HCT116 (cell line): ENCODE results near the gene LOXL1. TPM values are rescaled to one million over a fixed set of nuclear protein-coding genes. Genes with fewer than 3 reads are reported as not detected.

Experiments used
- ATAC-seq: fragments of 200-7000 bp; cut with Tn5 transposase; 2 replicates; pipeline ENCODE4 v1.9.1; 2020; ENCODE audit warnings: mild to moderate bottlenecking, moderate library complexity
- BruUV-seq: library from RNA; stranded (reverse); fragments of 400-500 nt; replicated peaks from 2 replicates; lab custom pipeline; 2021; lab: Mats Ljungman, UMichigan
- CTCF ChIA-PET: fragments of 300-600 bp; sonication (Branson Sonifier 250); formaldehyde crosslinking; loops from one replicate; lab custom pipeline; 2021; ENCODE audit warnings: antibody characterized with exemption; lab: Charles Lee
- POLR2A ChIA-PET: fragments of 300-600, 350-600 bp; sonication (Branson Sonifier 250); formaldehyde crosslinking; loops from one replicate; lab custom pipeline; 2021; ENCODE audit warnings: antibody characterized with exemption; lab: Charles Lee
- RAD21 ChIA-PET, 2 experiments: fragments of 300-600 bp; sonication (Branson Sonifier 250); formaldehyde crosslinking; loops; one replicate each; lab custom pipeline; 2023; ENCODE audit warnings: low total read pairs in 2 of 2; ENCODE audit not compliant: uncharacterized antibody in 2 of 2, unreplicated experiment in 2 of 2, low non-redundant PET in 1 of 2; lab: Charles Lee
- DNase-seq: peaks from one replicate; pipeline ENCODE4 v3.0.0-alpha.2; 2010; ENCODE audit warnings: low read depth, low spot score
- H2AFZ ChIP-seq: fragments of 200-600 bp; shearing (Covaris generic), sonication (generic); 2 replicates; pipeline ENCODE4 v1.6.1; 2017; ENCODE audit warnings: low read depth, mixed run types, mixed read lengths, antibody characterized with exemption, low read length; ENCODE audit not compliant: poor library complexity, severe bottlenecking
- H3K27ac ChIP-seq: 2 replicates; pipeline ENCODE4 v1.5.1; 2012; ENCODE audit warnings: low read depth, low read length
- H3K27me3 ChIP-seq: fragments of 200-600 bp; sonication (generic); 2 replicates; pipeline ENCODE4 v1.6.1; 2016; ENCODE audit warnings: mixed run types, low read length, mixed read lengths; ENCODE audit not compliant: insufficient read depth
- H3K36me3 ChIP-seq, 2 experiments: fragments of 200-500 bp in 1 of 2; fragments of 200-600 bp in 1 of 2; sonication (Bioruptor generic) in 1 of 2; sonication (generic) in 1 of 2; 2 replicates each; pipeline versions ENCODE4 v1.5.1 to v1.6.1; 2014 to 2016; ENCODE audit warnings: low read length in 2 of 2, inconsistent platforms in 1 of 2, mixed read lengths in 1 of 2, mixed run types in 1 of 2; ENCODE audit not compliant: insufficient read depth in 2 of 2, control insufficient read depth in 1 of 2
- H3K4me1 ChIP-seq, 2 experiments: fragments of 200-600 bp in 1 of 2; sonication (generic) in 1 of 2; 2 replicates each; pipeline versions ENCODE4 v1.5.1 to v1.6.1; 2012 to 2017; ENCODE audit warnings: low read length in 2 of 2, inconsistent platforms in 1 of 2, mild to moderate bottlenecking in 1 of 2, mixed read lengths in 1 of 2, mixed run types in 1 of 2, moderate library complexity in 1 of 2; ENCODE audit not compliant: insufficient read depth in 2 of 2, control insufficient read depth in 1 of 2
- H3K4me2 ChIP-seq: fragments of 200-600 bp; sonication (generic); 2 replicates; pipeline ENCODE4 v1.6.1; 2017; ENCODE audit warnings: mixed run types, low read length, mixed read lengths
- H3K4me3 ChIP-seq, 2 experiments: fragments of 200-600 bp in 1 of 2; sonication (generic) in 1 of 2; replicated peaks in 1 of 2; 2 replicates each; pipeline ENCODE4 v1.5.1; 2011 to 2016; ENCODE audit warnings: low read length in 2 of 2, control low read depth in 1 of 2, low read depth in 1 of 2, mild to moderate bottlenecking in 1 of 2, mixed read lengths in 1 of 2, mixed run types in 1 of 2
- H3K79me2 ChIP-seq: fragments of 200-600 bp; sonication (generic); 2 replicates; pipeline ENCODE4 v1.6.1; 2017; ENCODE audit warnings: mild to moderate bottlenecking, mixed run types, low read length, moderate library complexity, mixed read lengths; ENCODE audit not compliant: insufficient read depth
- H3K9ac ChIP-seq: fragments of 200-600 bp; sonication (generic); 2 replicates; pipeline ENCODE4 v1.6.1; 2016; ENCODE audit warnings: low read length, mixed read lengths
- H3K9me2 ChIP-seq: fragments of 200-600 bp; sonication (generic), shearing (Covaris generic); 2 replicates; pipeline ENCODE4 v1.6.1; 2017; ENCODE audit warnings: mixed run types, mild to moderate bottlenecking, moderate library complexity; ENCODE audit not compliant: insufficient read depth
- H3K9me3 ChIP-seq, 2 experiments: fragments of 200-500 bp in 1 of 2; fragments of 200-600 bp in 1 of 2; sonication (Bioruptor generic) in 1 of 2; sonication (generic) in 1 of 2; 2 replicates each; pipeline ENCODE4 v1.6.1; 2014 to 2017; ENCODE audit warnings: low read length in 2 of 2, mixed read lengths in 2 of 2, inconsistent platforms in 1 of 2, low read depth in 1 of 2, mild to moderate bottlenecking in 1 of 2, mixed run types in 1 of 2, moderate library complexity in 1 of 2; ENCODE audit not compliant: control insufficient read depth in 1 of 2, insufficient read depth in 1 of 2
- H4K20me1 ChIP-seq: fragments of 200-600 bp; sonication (generic), shearing (Covaris generic); 2 replicates; pipeline ENCODE4 v1.6.1; 2017; ENCODE audit warnings: mixed run types, mild to moderate bottlenecking, moderate library complexity; ENCODE audit not compliant: insufficient read depth
- CBX3 ChIP-seq: IDR thresholded peaks from 2 replicates; pipeline ENCODE4 v1.6.1; 2012; ENCODE audit warnings: low read depth
- CEBPB ChIP-seq: IDR thresholded peaks from 2 replicates; pipeline ENCODE4 v1.6.1; 2012; ENCODE audit warnings: low read depth
- ELF1 ChIP-seq: IDR thresholded peaks from 2 replicates; pipeline ENCODE4 v1.6.1; 2012; ENCODE audit warnings: low read depth, borderline replicate concordance
- EZH2 ChIP-seq: fragments of 200-600 bp; sonication (generic); IDR thresholded peaks from 2 replicates; pipeline ENCODE4 v1.6.1; 2017; ENCODE audit warnings: antibody characterized with exemption, mixed run types
- EZH2phosphoT487 ChIP-seq: fragments of 200-600 bp; IDR thresholded peaks from 2 replicates; pipeline ENCODE4 v1.6.1; 2018; ENCODE audit warnings: antibody characterized with exemption, borderline replicate concordance
- JUND ChIP-seq: IDR thresholded peaks from 2 replicates; pipeline ENCODE4 v1.6.1; 2012
- POLR2A ChIP-seq: IDR thresholded peaks from 2 replicates; pipeline ENCODE4 v1.7.0; 2011; ENCODE audit warnings: borderline replicate concordance; ENCODE audit not compliant: insufficient read depth, insufficient read length; ENCODE audit errors: extremely low read depth
- RAD21 ChIP-seq: IDR thresholded peaks from 2 replicates; pipeline ENCODE4 v1.6.1; 2012; ENCODE audit warnings: low read depth, mild to moderate bottlenecking
- SIN3A ChIP-seq: IDR thresholded peaks from 2 replicates; pipeline ENCODE4 v1.6.1; 2012; ENCODE audit warnings: low read depth
- SP1 ChIP-seq: IDR thresholded peaks from 2 replicates; pipeline ENCODE4 v1.6.1; 2012; ENCODE audit warnings: low read depth
- TCF7L2 ChIP-seq: IDR thresholded peaks from 2 replicates; pipeline ENCODE4 v1.7.0; 2011; ENCODE audit warnings: borderline replicate concordance, inconsistent platforms; ENCODE audit not compliant: insufficient read depth, insufficient read length; ENCODE audit errors: extremely low read depth
- ZFX ChIP-seq: fragments of 450-650 bp; IDR thresholded peaks from 2 replicates; pipeline ENCODE4 v1.6.1; 2017
- ZNF274 ChIP-seq: fragments of 200-500 bp; sonication (Bioruptor generic); IDR thresholded peaks from 2 replicates; pipeline ENCODE4 v1.6.1; 2014; ENCODE audit warnings: mild to moderate bottlenecking, low read depth, low read length, inconsistent platforms
- intact Hi-C: fragments of 100-400 bp; cut with micrococcal nuclease; formaldehyde crosslinking; loops from 2 replicates; pipeline ENCODE4 v1.10.0; 2022
- total RNA-seq: library from RNA; stranded (reverse); gene quantifications from one replicate; pipeline ENCODE4 v1.2.1, GENCODE V29; 2021; ENCODE audit not compliant: unreplicated experiment
- TF ChIP-seq, protein P1 (sequence below): IDR thresholded peaks from 2 replicates; pipeline ENCODE4 v1.6.1; 2012
- TF ChIP-seq, protein P2 (sequence below): IDR thresholded peaks from 2 replicates; pipeline ENCODE4 v1.6.1; 2011; ENCODE audit warnings: mild to moderate bottlenecking, low read length, moderate library complexity; ENCODE audit not compliant: insufficient replicate concordance; ENCODE audit errors: extremely low read depth
- TF ChIP-seq, protein P3 (sequence below): IDR thresholded peaks from 2 replicates; pipeline ENCODE4 v1.6.1; 2012

Gene LOXL1
- total RNA-seq, 1 experiment from 2014 or later: 14.9 TPM

DNA sequence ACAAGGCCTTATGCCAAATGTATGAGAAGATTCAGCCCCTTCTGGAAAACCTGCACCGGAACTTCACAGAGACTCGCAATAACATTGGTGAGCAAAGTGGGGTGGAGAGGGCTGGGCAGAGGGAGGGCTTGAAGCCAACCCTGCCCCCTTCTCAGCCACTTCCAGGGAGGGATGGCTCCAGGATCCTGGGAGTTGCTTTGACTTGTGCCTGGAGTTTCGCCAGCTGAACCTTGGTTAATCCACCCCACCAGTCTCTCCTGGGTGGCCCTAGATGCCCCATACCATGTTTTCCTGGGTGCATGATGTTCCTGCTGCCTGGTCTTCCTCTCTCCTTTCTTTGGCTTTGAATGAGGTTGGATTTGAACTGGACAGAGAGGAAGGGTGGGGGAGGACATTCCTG is 42.1 kb upstream of the LOXL1 start:
- ChIA-PET RAD21 (no interaction called here), POLR2A (no interaction called here), CTCF (no interaction called here)
- H3K4me2 ChIP-seq: no peak overlapping the region
- TF ChIP-seq CBX3 (no peak), ZFX (no peak), CEBPB (no peak), SIN3A (no peak), JUND (no peak), ZNF274 (no peak), EZH2 (no peak), TCF7L2 (no peak), POLR2A (no peak), ELF1 (no peak), EZH2phosphoT487 (no peak), SP1 (no peak), RAD21 (no peak)
- TF ChIP-seq, protein P1, sequence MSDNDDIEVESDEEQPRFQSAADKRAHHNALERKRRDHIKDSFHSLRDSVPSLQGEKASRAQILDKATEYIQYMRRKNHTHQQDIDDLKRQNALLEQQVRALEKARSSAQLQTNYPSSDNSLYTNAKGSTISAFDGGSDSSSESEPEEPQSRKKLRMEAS: no peak
- TF ChIP-seq, protein P2, sequence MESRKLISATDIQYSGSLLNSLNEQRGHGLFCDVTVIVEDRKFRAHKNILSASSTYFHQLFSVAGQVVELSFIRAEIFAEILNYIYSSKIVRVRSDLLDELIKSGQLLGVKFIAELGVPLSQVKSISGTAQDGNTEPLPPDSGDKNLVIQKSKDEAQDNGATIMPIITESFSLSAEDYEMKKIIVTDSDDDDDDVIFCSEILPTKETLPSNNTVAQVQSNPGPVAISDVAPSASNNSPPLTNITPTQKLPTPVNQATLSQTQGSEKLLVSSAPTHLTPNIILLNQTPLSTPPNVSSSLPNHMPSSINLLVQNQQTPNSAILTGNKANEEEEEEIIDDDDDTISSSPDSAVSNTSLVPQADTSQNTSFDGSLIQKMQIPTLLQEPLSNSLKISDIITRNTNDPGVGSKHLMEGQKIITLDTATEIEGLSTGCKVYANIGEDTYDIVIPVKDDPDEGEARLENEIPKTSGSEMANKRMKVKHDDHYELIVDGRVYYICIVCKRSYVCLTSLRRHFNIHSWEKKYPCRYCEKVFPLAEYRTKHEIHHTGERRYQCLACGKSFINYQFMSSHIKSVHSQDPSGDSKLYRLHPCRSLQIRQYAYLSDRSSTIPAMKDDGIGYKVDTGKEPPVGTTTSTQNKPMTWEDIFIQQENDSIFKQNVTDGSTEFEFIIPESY: no peak
- TF ChIP-seq, protein P3, sequence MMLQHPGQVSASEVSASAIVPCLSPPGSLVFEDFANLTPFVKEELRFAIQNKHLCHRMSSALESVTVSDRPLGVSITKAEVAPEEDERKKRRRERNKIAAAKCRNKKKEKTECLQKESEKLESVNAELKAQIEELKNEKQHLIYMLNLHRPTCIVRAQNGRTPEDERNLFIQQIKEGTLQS: no peak
- no peak overlapping the region for H2AFZ ChIP-seq
- no peak overlapping the region for H3K4me3 ChIP-seq
- no peaks in the 10 kb centered on the region for H4K20me1 ChIP-seq
- intact Hi-C loops: no loop called here
- DNase-seq (no peak), ATAC-seq (no peak)
- no peak overlapping the region for H3K9ac ChIP-seq
- no peaks in the 10 kb centered on the region for H3K36me3 ChIP-seq
- no peaks in the 10 kb centered on the region for H3K79me2 ChIP-seq
- 0 out of 2 replicates have a peak, but pooled peaks cover 6% of the 10 kb centered on the region for H3K27me3 ChIP-seq
- H3K9me3 ChIP-seq: no peaks in the 10 kb centered on the region
- no TSS peak for BruUV-seq
- no peaks in the 10 kb centered on the region for H3K9me2 ChIP-seq
- no peak overlapping the region for H3K27ac ChIP-seq
- H3K4me1 ChIP-seq: no peaks in the 10 kb centered on the region
